HT-29 (cell line): Measurements from ENCODE around the gene PAX8. TPM values are rescaled to one million over a fixed set of nuclear protein-coding genes. Genes with fewer than 3 reads are reported as not detected.
A peak's percentile ranks its signal among the peaks of the same experiment; 100 is the strongest.

Experiments
- DNase-seq: peaks from one replicate; pipeline ENCODE4 v3.0.0-alpha.2; 2015; ENCODE audit warnings: low spot score
- total RNA-seq: library from RNA; depleted of rRNA; stranded (reverse); fragments of >200 nt; shearing (Covaris generic); gene quantifications from 2 replicates; pipeline ENCODE4 v1.2.3, GENCODE V29; 2014

Gene PAX8
- total RNA-seq, 1 experiment from 2014 or later: 3.4 TPM

DNA sequence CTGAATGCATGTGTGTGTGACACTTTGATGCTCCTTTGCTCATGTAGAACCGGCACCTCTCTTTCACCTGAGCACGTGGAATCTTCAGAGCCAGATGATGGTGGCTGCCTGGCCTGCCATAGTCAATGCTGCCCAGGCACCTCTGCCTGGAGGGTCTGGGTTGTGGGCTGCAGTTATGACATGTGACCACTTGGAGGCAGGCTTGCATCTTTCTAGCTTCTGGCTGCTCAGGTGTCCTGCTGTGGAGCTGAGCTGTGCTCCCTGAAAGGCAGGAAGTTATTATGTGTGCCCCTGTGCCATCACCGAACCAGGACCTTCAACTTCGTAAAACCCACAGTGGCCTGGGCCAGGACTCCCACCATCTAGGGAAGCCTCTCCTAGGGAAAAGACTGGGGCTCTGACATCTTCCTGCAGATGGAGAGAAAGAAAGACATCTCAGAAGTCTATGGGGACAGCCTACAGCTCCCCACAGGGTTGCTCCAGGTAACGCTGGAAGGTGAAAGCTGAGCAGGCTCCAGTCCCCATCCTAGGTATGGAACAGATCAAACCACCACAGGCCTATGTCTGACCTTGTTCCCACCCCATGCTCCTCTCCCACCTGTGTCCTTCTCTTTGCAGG is 74.7 kb downstream of the PAX8 start:
- peak; percentile 95 for DNase-seq

GRCh38 chr2:113203217-113203530 is 75.5 kb downstream of the PAX8 start:
- DNase-seq: no peak

DNA sequence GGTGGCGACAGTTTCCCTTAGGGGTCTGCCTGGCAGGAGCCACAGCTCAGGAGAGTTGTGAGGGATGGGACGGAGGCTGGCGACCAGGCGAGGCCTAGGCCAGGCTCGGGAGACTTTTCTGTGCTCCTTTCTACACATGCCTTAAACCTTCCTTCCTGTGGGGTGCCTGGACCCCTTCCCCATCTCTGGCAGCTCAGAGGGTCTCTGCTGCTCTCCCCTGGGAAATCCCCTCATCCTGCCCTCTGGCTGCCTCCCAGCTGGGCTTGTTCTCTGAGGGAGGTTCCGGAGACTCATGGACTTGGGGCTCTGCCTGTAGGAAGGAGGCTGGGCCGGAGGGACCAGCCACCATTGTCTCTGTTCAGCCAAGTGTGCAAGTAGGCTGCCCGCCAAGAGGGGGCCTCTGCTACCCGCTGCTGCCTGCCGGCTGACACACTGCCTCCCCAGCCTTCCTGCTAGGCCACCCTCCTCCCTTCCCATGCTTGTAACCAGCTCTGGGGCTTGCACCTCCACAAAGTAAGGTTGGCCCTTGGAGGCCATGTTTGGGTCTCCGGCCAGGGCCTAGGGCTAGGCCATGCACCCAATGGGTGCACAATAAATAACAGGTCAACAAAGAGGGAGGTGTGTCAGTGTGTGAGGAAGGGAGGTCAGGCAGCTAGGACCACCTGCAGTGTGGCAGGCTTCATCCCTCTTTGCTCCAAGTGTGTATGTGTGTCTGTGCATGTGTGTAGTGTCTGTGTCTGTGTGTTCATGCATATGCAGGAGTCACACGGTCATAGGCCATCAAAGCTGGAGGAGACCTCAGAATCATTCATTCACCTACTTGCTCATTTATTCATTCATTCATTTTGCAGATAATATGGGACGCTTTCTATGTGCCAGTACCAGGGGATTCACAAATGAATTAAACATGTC is 76.2 kb downstream of the PAX8 start:
- no peak for DNase-seq

DNA sequence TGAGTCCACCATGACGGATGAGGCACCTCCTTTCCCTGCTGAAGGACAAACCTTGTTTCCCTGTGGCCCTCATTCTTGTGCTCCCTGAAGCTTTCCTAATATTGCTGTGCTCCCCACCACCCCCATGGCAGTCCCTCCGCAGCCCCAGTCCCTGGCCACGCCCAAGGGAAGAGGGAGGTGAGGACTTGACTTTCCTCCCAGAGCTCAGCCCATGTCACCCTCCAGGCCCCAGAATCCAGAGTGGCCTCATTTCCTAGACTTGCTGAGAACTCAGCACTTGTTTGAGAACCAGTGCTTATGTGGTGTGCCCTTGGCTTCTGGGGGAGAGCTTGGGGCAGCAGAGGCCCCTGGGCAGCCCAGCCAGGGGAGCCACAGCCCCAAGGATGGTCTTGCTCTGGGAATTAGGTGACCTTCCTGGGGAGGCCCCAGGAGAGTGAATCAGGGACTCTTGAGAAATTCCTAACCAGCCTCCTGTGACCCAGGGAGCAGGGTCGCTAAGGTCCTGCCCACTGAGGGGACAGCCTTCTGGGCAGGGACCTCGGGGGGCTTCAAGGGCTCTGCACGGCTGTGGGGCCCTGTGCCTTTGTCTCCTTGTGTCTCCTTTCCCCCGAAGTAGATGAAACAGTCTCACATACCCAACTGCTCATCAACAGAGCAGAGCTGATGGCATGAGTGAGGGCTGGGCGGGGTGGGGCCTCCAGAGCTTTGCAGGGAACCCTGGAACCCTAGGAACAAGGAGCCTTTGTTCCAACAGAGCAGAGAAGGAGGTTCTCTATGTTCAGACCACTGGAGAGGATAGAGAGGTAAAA is 77.0 kb downstream of the PAX8 start:
- no peak for DNase-seq

DNA sequence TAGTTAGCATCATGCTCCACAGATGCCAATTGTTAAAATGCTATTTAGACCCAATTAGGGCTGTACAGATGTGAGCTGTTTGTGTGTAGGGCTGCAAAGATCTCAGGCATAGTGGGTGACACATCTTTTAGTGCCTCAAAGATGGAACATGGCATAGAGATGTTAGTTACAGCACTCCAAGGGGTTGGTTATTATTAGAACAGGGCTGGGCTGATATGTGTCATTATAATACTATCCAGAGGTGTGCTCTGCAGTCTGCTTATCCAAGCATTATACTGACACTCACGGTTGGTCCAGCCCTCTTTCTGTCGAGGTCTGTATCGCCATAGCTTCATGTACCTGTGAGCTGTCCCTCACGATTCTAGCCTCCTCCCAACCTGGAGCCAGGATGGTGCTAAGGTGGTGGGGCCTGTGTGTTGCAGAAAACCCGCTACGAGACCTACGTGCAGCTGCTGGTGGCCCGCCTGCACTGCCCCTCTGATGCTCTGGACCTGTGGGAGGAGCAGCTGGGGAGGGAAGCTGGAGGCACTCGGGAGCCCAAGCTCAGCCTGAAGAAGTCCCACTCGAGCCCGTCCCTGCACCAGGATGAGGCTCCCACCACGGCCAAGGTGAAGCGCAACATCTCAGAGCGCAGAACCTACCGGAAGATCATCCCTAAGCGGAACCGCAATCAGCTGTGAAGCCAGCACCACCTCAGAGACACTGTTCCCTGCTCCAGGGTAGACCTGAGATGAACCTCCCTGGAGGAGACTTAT is 77.8 kb downstream of the PAX8 start:
- no peak for DNase-seq

- DNase-seq: no peak
Observed at GRCh38 chr2:113200236-113200635, 78.5 kb downstream of the PAX8 start.

- peak; percentile 96 for DNase-seq
Observed at GRCh38 chr2:113198790-113199612, 79.7 kb downstream of the PAX8 start.

GRCh38 chr2:113198048-113198789 is 80.5 kb downstream of the PAX8 start:
- DNase-seq: no peak

DNA sequence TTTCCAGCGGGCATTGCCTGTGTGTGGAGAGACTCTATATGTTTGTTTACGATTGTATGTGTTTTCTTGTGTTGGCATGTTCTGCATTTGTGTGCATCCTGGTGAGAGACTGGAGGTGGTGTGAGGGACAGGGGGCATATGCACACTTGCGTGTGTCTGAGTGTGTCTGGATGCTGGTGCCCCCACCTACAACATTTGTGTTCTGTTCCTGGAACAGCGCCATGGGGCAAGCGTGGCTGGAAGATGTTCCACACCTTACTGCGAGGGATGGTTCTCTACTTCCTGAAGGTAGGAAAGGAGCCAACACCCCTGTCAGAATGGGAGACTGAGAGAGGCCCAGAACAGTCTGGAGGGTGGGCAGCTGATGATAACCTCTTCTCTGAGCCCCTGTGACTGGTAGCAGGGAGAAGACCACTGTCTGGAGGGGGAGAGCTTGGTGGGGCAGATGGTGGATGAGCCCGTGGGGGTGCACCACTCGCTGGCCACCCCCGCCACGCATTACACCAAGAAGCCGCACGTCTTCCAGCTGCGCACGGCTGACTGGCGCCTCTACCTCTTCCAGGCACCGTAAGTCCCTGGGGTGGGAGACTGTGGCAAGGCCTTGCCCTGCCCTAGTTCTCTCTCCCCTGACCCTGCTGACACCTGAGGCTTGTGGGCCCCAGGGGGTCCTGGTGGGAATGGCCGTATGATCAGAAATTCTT is 81.2 kb downstream of the PAX8 start:
- no peak for DNase-seq

GRCh38 chr2:113196839-113197238 is 81.9 kb downstream of the PAX8 start:
- DNase-seq: no peak

- DNase-seq: no peak
Observed at GRCh38 chr2:113195923-113196501, 82.7 kb downstream of the PAX8 start.

- DNase-seq: no peak
Observed at GRCh38 chr2:113192459-113193100, 86.1 kb downstream of the PAX8 start.

DNA sequence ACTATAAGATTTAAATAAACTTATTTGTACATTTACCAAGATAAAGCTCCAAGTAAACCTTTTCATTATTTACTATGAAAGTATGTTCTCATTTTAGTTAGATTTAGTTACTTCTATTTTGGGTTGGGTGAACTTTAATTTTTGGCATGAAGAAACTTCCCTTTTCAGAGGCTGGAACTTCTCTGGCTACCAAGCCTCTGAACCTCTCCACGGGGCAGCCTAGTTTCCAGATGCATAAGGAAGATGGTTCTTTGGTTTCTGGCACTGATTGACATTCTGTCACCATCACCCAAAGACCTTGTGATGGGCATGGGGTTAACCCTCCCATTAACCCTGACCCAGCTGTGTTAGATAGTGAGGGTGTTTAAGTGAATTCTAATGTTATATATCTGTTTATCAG is 87.8 kb downstream of the PAX8 start:
- no peak for DNase-seq

- no peak for DNase-seq
Observed at GRCh38 chr2:113187771-113188170, 91.0 kb downstream of the PAX8 start.

DNA sequence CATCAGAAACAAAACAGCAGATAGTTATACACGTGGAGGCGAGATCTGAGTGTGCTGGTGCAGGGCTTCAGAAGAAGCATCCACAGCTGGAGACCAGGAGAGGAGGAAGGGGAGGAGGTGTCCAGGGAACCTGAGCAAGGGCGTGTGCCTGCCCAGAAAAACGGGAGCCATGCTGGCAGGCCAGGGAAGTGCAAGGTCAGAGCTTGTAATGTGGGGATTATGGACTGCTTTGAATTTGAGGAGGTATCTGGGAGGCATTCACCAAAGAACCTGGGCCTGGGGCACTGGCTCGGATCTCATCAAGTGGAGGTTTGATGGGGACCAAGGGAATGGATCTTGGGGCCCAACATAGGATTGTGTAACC is 92.3 kb downstream of the PAX8 start:
- DNase-seq: no peak

GRCh38 chr2:113185664-113186432 is 92.9 kb downstream of the PAX8 start:
- no peak for DNase-seq

GRCh38 chr2:113184531-113185230 is 94.0 kb downstream of the PAX8 start:
- DNase-seq: no peak
